Ascending aorta (tissue), 2 donors: ENCODE results near the gene MARCHF2. TPM values are rescaled to one million over a fixed set of nuclear protein-coding genes. Genes with fewer than 3 reads are reported as not detected.
"Not testable (repeated sequence)": the region's sequence is repeated elsewhere in the genome, so short reads cannot be mapped to it uniquely, and the experiment has no call there.

ENCODE experiments used
- DNase-seq, 2 donors: peaks; one replicate each; pipeline ENCODE4 v3.0.0-alpha.2; 2019; ENCODE audit warnings: low spot score in 2 of 2
- H3K27ac ChIP-seq, 2 donors: fragments of 200-600 bp; sonication (generic); one replicate each; pipeline ENCODE4 v1.5.1; 2016 to 2017; ENCODE audit warnings: mild to moderate bottlenecking in 1 of 2
- H3K27me3 ChIP-seq: fragments of 200-600 bp; sonication (generic); one replicate; pipeline ENCODE4 v1.5.1; 2017
- H3K36me3 ChIP-seq, 2 donors: fragments of 200-600 bp; sonication (generic); one replicate each; pipeline ENCODE4 v1.5.1; 2016
- H3K4me1 ChIP-seq, 2 donors: fragments of 200-600 bp; sonication (generic); one replicate each; pipeline ENCODE4 v1.5.1; 2016 to 2017; ENCODE audit warnings: mild to moderate bottlenecking in 1 of 2
- H3K4me3 ChIP-seq, 2 donors: fragments of 200-600 bp; sonication (generic); one replicate each; pipeline ENCODE4 v1.5.1; 2016 to 2017; ENCODE audit warnings: mild to moderate bottlenecking in 1 of 2
- H3K9me3 ChIP-seq, 2 donors: fragments of 200-600 bp; sonication (generic); one replicate each; pipeline ENCODE4 v1.5.1; 2016
- intact Hi-C: fragments of 100-400 bp; cut with DNase I; formaldehyde crosslinking; loops from one replicate; pipeline ENCODE4 v1.15.1; 2023
- total RNA-seq: library from RNA; depleted of rRNA; stranded (reverse); fragments of >200 nt; gene quantifications from one replicate; pipeline ENCODE4 v1.1.0, GENCODE V29; 2016
- TF ChIP-seq, protein P1 (sequence below), 3 experiments: fragments of 200-600 bp in 2 of 3; fragments of 450-650 bp in 1 of 3; sonication (generic) in 2 of 3; IDR thresholded peaks; one replicate each; pipeline ENCODE4 v1.5.1; 2016 to 2019; ENCODE audit warnings: antibody characterized with exemption in 3 of 3, mild to moderate bottlenecking in 1 of 3, moderate library complexity in 1 of 3

MARCHF2 gene
- total RNA-seq, 1 donor from 2014 or later, result 151 TPM

GRCh38 chr19:8430650-8431049 is 17.5 kb downstream of the MARCHF2 start:
- no peak for DNase-seq
- Histone ChIP-seq H3K4me1 (peaks cover 0 to 11% of the 10 kb centered on the region in 2 donors), H3K27ac (no peak overlapping the region), H3K9me3 (no peaks in the 10 kb centered on the region), H3K4me3 (no peak overlapping the region), H3K36me3 (peaks cover 23 to 28% of the 10 kb centered on the region in 2 donors), H3K27me3 (no peaks in the 10 kb centered on the region)
- intact Hi-C loops, result no loop called here
- TF ChIP-seq, protein P1, sequence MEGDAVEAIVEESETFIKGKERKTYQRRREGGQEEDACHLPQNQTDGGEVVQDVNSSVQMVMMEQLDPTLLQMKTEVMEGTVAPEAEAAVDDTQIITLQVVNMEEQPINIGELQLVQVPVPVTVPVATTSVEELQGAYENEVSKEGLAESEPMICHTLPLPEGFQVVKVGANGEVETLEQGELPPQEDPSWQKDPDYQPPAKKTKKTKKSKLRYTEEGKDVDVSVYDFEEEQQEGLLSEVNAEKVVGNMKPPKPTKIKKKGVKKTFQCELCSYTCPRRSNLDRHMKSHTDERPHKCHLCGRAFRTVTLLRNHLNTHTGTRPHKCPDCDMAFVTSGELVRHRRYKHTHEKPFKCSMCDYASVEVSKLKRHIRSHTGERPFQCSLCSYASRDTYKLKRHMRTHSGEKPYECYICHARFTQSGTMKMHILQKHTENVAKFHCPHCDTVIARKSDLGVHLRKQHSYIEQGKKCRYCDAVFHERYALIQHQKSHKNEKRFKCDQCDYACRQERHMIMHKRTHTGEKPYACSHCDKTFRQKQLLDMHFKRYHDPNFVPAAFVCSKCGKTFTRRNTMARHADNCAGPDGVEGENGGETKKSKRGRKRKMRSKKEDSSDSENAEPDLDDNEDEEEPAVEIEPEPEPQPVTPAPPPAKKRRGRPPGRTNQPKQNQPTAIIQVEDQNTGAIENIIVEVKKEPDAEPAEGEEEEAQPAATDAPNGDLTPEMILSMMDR (IDR thresholded peaks at IDR 0.05), result no peak

GRCh38 chr19:8438236-8438635 is 25.1 kb downstream of the MARCHF2 start:
- no peaks in the 10 kb centered on the region for H3K27me3 ChIP-seq
- H3K9me3 ChIP-seq, result no peaks in the 10 kb centered on the region
- intact Hi-C loops, result no loop called here
- no peak for DNase-seq
- H3K36me3 ChIP-seq, result peaks cover 11 to 18% of the 10 kb centered on the region in 2 donors
- H3K4me3 ChIP-seq, result no peak overlapping the region
- H3K4me1 ChIP-seq, result peaks cover 0 to 11% of the 10 kb centered on the region in 2 donors
- TF ChIP-seq, protein P1 (IDR thresholded peaks at IDR 0.05), result no peak
- no peak overlapping the region for H3K27ac ChIP-seq

DNA sequence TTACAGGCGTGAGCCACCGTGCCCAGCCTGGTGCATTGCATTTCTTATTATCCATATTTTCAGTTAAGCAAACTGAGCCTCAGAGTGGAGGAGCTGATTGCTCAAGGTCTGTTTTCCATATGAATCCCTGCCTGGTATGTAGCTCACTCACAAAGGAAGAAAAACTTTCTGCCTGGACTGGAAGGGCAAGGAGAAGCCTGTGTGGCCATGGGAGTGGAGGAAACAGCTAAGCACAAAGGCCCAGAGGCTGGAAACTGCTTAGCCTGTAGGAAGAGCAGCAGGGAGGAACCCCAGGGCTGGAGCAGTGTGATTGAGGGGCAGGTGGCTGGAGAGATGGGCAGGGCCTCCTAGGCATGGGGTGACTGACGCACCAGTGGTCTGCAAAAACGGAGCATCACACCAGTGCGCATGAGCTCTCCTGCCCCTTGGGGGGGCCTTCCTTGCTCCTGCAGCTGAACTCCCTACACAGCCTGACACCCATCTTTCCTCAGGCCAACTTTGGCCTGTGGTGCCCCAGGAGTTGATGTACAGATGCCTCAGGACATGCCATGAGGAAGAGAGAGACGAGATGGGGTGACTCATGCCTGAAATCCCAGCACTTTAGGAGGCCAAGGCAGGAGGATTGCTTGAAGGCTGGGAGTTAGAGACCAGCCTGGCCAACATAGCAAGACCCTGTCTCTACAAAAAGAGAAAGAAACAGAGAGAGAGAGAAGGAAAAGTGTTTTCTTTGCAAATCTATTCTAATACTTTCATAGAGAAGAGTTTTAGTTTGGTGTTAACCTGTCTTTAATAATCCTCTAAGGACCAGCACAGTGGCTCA is 28.8 kb downstream of the MARCHF2 start:
- Histone ChIP-seq H3K9me3 (no peaks in the 10 kb centered on the region), H3K4me1 (peaks cover 10 to 12% of the 10 kb centered on the region in 2 donors), H3K27me3 (no peaks in the 10 kb centered on the region), H3K36me3 (peaks cover 11 to 18% of the 10 kb centered on the region in 2 donors), H3K4me3 (no peak overlapping the region), H3K27ac (no peak overlapping the region)
- intact Hi-C loops, result no loop called here
- DNase-seq, result no peak
- TF ChIP-seq, protein P1 (IDR thresholded peaks at IDR 0.05), result no peak

DNA sequence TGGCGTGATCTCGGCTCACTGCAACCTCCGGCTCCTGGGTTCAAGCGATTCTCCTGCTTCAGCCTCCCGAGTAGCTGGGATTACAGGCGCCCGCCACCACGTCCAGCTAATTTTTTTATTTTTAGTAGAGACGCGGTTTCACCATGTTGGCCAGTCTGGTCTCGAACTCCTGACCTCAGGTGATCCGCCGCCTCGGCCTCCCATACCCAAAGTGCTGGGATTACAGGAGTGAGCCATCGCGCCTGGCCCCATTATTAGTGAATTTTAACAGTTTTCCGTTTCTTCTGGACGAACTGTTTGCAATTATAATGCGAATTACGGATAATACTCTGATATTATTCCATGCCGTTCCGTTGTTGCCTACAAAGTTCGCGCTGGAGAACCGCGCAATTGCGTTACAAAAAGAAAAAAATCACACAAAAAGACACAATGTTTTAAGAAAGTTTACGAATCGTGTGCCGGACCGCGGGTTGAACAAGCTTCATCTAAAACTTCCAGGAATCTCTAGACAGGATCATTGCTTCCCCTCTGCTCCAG is 31.1 kb downstream of the MARCHF2 start:
- not testable (repeated sequence) for DNase-seq, H3K27me3 ChIP-seq, H3K9me3 ChIP-seq, H3K36me3 ChIP-seq
- Histone ChIP-seq H3K4me1 (peaks cover 12 to 27% of the 10 kb centered on the region in 2 donors), H3K4me3 (peak overlapping the region; percentile 81 to 96), H3K27ac (peak overlapping the region; percentile 70 to 98)
- intact Hi-C loops, result loop anchor here (1.0 to 2.0 kb wide), 4 partner anchors 20 to 81 kb away; partner anchors contain the start of genes MARCHF2 and ZNF414

- H3K4me3 ChIP-seq, result peak within 1 kb of the TSS; percentile 81 to 96
- peak; percentile 97 to 100 for DNase-seq
- H3K36me3 ChIP-seq, result no peaks in the 10 kb centered on the region
- TF ChIP-seq, protein P1 (IDR thresholded peaks at IDR 0.05), result no peak
- no peaks in the 10 kb centered on the region for H3K27me3 ChIP-seq
- H3K4me1 ChIP-seq, result peaks cover 12 to 28% of the 10 kb centered on the region in 2 donors
- intact Hi-C loops, result loop anchor here (1.0 to 2.0 kb wide), 4 partner anchors 21 to 82 kb away; partner anchors contain the start of genes MARCHF2 and ZNF414
- peak within 1 kb of the TSS; percentile 93 to 98 for H3K27ac ChIP-seq
- no peaks in the 10 kb centered on the region for H3K9me3 ChIP-seq
Measured at GRCh38 chr19:8444677-8445487, 31.8 kb downstream of the MARCHF2 start, which contains the start of gene HNRNPM. HNRNPM (plus strand) TSS chr19:8444975; CDS start chr19:8444999, 24 bp downstream.
